Measurements from ENCODE around the gene MAML2. TPM values are rescaled to one million over a fixed set of nuclear protein-coding genes. Genes with fewer than 3 reads are reported as not detected.

Gene MAML2
- total RNA-seq, 1 donor from 2014 or later = 4.8 TPM

DNA sequence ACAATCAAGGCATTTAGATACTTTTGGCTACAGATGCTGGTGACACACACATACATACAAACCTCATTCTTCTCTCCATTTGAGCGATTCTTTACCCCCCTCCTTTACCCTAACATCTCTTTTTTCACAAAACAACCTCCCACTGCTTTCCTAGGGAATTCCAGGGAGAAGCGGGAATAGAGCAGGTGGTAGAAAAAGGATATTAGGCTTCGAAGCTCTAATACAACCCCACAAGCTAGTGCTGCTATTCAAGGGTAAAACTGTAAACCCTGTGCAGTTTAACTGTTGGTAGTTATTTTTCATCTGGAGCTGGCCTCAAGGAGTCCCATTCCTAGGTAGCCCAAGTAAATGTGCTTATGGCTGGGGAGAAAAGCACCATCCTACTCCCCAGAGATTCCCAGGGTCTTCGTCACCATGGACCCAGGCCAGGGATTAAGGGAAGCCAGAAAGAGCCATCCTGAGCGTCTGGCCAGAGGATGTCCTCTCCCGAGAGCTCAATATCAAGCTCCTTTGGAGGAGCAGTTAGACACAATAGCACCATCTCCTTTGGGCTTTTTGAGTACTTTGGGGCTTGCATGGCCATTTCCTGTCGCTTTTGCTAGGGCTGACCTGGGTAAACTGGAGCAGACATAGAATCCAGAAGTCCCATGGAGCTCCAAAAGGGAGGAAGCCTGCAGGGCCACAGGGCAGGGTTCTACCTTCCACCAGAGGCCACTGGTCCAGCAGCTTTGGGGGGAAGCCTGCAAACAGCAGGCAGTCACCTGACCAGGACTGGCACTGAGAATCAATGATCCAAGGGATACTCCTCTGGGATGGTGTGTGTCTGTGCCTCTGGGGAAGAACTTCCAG is 3.1 kb downstream of the MAML2 start:
- no peak for DNase-seq

DNA sequence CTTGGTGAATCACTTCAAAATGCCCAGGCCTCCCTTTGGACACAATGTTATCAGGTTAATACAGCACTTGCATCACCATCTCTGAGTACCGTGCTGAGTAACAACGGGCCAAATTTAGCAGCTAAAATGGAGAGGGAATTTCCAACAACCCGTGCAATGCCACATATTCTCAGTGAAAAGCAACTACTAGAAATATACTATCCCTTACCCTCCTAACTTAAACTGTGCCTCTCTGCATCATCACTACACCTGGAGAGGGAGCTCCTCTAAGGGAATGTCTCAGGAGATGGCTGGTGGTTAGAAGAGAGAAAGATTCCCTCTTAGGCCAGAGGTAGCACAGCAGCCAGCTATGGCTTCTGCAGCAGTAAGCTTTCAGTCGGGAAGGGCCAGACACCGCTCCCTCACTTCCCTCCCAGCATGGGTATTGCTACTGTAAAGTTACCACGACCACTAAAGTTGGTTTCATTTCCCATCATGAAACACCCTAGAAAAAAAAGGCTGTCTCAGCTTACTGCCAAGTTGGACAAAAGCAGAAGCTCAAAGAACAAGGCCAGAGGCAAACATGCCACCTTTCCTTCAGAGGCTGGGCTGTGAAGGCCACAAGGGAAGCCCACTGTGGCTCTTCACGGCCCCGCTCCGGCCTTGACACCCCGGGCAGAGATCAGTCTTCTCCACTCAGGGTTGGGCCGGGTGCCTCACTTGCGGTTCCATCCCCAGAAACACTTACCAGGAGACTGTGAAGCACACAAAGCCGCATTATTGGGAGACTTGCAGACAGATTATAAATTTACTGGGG is 3.9 kb downstream of the MAML2 start:
- DNase-seq = peak; percentile 28

GRCh38 chr11:96337541-96338431 is 5.2 kb downstream of the MAML2 start:
- DNase-seq = no peak

GRCh38 chr11:96335388-96335787 is 7.6 kb downstream of the MAML2 start:
- no peak for DNase-seq

GRCh38 chr11:96334219-96334618 is 8.8 kb downstream of the MAML2 start:
- no peak for DNase-seq

DNA sequence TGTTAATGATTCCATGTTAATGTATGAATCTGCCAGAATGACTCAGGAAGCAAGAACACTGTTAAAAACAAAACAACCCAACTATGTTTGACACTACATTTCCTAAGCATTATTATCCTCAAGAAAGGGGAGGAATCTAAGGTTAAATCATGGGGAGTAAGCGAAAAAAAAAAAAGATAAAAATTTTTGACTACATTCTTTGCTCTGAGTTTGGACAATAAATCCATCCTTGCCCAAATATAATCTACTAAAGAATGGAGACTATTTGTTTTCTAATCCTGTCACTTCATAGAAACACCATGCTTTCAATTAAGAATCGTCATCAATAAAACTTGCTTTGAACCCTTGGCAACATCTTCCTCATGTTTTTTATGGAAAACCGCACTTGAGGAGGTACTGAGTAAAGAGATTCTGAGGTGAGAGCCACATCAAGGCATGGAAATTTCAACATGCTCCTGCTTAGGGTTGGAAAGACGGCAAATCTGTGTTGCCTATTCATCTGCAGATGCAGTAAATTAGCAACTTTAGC is 9.7 kb downstream of the MAML2 start:
- DNase-seq = no peak

- no peak for DNase-seq
Measured at GRCh38 chr11:96332126-96332771, 10.7 kb downstream of the MAML2 start.

DNA sequence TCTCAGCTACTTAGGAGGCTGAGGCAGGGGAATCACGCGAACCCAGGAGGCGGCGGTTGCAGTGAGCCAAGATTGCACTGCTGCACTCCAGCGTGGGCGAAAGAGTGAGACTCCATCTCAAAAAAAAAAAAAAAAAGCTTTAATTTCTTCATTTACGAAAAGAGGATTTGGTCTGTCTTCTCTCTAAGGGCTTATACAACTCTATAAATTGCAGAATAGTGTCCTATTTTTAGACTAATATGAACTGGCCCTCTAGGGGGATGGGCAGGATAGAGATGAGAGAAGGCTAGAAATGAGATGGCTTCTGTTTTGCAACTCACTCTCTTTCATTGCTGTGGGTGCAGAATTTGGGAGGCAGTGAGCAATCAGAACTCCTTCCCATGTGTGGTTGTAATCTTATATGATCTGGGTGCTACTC is 11.3 kb downstream of the MAML2 start:
- DNase-seq = no peak

- DNase-seq = no peak
Measured at GRCh38 chr11:96330511-96330859, 12.5 kb downstream of the MAML2 start.

DNA sequence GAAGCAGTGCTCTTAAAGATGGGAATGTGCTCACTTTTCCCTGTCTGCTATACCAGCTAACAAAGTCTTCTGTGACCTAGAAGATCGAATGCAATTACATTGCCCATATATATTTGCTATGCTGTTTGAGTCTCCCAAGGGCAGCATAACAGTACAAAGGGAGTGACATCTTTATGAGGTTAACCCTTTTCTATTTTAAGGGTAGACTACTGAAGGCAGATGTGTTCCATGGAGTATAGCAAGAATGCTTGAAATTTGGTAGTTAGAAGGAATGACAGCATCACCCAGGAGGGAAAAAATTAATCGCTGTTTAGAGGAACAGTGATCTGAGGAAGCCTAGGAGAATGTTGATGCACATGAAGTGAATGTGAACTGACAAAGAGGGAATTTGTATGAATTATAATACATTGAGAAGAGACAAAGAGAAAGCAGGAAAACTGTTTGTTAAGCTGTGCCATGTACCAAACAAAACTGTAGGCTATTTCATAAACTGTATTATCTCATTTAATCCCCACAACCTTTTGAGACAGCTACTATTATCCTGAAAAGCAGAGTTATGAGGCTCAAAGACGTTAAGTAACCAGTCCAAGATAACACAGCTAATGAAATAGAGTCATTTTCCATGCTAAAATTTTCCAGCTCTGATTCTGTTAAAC is 13.0 kb downstream of the MAML2 start:
- no peak for DNase-seq

DNA sequence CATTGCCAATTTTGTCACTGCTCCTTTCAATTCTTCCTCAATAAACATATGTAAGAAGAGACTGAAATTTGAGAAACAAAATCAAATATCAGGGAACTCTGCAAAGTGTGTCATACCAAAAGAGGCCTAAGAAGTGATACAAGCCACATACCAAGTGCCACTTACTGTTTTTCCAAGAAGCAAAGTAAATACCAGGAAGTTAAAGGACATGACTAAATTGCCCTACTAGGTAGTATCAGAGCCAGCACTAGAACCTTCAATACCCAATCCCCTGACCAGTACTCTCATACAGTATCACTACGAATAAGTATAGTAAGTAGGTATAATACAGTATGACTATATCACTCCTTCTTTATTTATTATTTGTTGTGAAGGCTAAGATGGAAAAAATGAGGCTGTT is 13.6 kb downstream of the MAML2 start:
- DNase-seq = no peak

GRCh38 chr11:96328395-96329010 is 14.5 kb downstream of the MAML2 start:
- no peak for DNase-seq

GRCh38 chr11:96326959-96327358 is 16.0 kb downstream of the MAML2 start:
- DNase-seq = no peak

DNA sequence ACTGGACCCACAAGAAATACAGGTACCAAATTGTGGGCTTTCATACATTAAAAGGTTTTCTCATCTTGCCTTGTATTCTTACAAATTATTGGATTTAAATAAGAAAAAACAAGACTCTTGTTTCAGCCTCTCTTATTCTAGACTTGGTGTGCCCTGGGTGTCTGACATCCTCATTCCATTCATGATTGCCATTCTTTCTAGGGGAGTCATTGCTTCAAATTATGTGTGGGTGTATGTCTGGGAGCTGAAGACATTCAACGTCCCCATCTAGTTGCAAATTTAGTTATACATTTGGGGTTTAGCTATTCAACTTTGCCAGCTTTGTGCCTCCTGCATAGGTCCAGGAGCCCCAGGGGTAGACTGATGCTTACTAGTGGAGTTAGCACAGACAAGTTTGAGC is 18.1 kb downstream of the MAML2 start:
- no peak for DNase-seq

DNA sequence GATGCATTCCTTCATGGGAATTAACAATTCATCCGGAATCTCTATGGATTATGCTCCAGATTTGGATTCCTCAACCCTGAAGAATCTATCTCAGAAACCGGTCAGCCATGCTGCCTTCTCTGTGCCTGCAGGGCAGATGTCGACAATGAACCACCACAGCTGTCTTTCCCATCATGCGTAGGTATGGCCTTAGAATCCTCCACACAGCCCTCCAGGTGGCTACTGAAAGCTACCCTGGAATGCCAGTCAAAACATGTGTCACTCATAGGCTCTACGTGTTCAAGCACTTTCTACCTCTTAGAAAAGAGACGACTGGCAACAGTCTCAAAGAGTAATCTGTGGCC is 19.4 kb downstream of the MAML2 start:
- no peak for DNase-seq

GRCh38 chr11:96322775-96323641 is 20.0 kb downstream of the MAML2 start:
- DNase-seq = no peak

DNA sequence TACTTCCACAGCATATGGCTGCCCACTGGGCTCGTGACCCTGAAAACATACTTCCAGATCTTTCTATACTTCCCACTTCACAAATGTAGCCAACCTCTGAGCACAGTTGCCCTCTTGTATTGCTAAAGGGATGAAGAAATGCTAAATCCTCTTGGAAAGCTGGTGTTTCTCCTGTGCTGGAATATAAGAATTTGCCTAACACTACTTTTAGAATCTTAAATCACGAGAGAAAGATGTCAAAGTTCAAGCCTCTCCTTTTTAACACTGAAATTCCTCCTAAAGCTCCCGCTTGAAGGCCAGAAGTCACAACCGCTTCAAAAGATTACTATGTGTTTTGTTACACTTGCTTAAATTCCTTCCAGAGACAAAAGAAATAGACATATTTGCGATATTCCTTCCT is 21.9 kb downstream of the MAML2 start:
- DNase-seq = no peak

- DNase-seq = no peak
Measured at GRCh38 chr11:96319898-96320656, 22.9 kb downstream of the MAML2 start.

DNA sequence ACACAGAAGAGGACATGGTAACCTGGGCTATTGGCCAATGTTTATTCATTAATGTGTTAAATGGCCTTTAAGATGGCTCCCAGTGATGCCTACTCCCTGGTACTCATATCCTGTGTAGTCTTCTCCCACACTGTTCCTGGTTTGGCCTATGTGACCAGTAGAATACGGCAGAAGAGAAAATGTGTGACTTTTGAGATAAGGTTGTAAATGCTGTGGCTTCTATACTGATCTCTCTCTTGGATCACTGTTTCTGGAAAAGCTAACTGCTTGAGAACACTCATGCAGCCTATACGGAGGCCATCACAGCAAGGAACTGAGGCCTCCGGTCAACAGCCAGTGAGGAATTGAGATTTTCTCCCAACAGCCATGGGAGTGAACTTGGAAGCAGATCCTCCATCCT is 24.1 kb downstream of the MAML2 start:
- no peak for DNase-seq

Measured in occipital lobe (tissue), 2 donors.